HepG2 (cell line): ENCODE results near the gene RASSF7. TPM values are rescaled to one million over a fixed set of nuclear protein-coding genes. Genes with fewer than 3 reads are reported as not detected.

Experiments
- CBFB ChIP-seq: sonication (generic); formaldehyde crosslinking; IDR thresholded peaks from 2 replicates; pipeline ENCODE4 v1.4.0; 2020; ENCODE audit warnings: missing genetic modification reagents
- ELF3 ChIP-seq: IDR thresholded peaks from 2 replicates; pipeline ENCODE4 v1.6.1; 2016; ENCODE audit warnings: missing genetic modification reagents, missing compliant biosample characterization
- ETV5 ChIP-seq: IDR thresholded peaks from 2 replicates; pipeline ENCODE4 v1.6.1; 2018; ENCODE audit warnings: missing biosample characterization, missing genetic modification reagents, inconsistent platforms, borderline replicate concordance
- FOXA3 ChIP-seq: IDR thresholded peaks from 2 replicates; pipeline ENCODE4 v1.6.1; 2016; ENCODE audit warnings: missing genetic modification reagents, missing compliant biosample characterization
- KAT8 ChIP-seq: IDR thresholded peaks from 2 replicates; pipeline ENCODE4 v1.6.1; 2016; ENCODE audit warnings: missing genetic modification reagents, missing compliant biosample characterization
- MEIS1 ChIP-seq: sonication (generic); formaldehyde crosslinking; IDR thresholded peaks from 2 replicates; pipeline ENCODE4 v1.9.0; 2021; ENCODE audit warnings: mild to moderate bottlenecking, missing genetic modification reagents, moderate library complexity, borderline replicate concordance
- NPAS2 ChIP-seq: sonication (generic); formaldehyde crosslinking; IDR thresholded peaks from 2 replicates; pipeline ENCODE4 v1.8.0; 2022; ENCODE audit warnings: mild to moderate bottlenecking, missing genetic modification reagents, borderline replicate concordance
- NR2F2 ChIP-seq: IDR thresholded peaks from 2 replicates; pipeline ENCODE4 v1.6.1; 2012; ENCODE audit warnings: low read depth, inconsistent platforms, borderline replicate concordance
- NR2F6 ChIP-seq, 2 experiments: IDR thresholded peaks; 2 replicates each; pipeline ENCODE4 v1.6.1; 2016; ENCODE audit warnings: antibody characterized with exemption in 1 of 2, mild to moderate bottlenecking in 1 of 2
- PCBP2 ChIP-seq: fragments of 200-400 bp; formaldehyde crosslinking; optimal IDR thresholded peaks from 2 replicates; pipeline ENCODE3; 2018; ENCODE audit warnings: low read length, low read depth; ENCODE audit not compliant: poor library complexity, severe bottlenecking
- RFX1 ChIP-seq: fragments of 450-650 bp; IDR thresholded peaks from 2 replicates; pipeline ENCODE4 v1.6.1; 2017
- RFXANK ChIP-seq: IDR thresholded peaks from 2 replicates; pipeline ENCODE4 v1.6.1; 2016
- SAP130 ChIP-seq: IDR thresholded peaks from 2 replicates; pipeline ENCODE4 v1.6.1; 2016; ENCODE audit warnings: low read depth
- SIN3A ChIP-seq: IDR thresholded peaks from 2 replicates; pipeline ENCODE4 v1.6.1; 2011; ENCODE audit warnings: low read depth, mild to moderate bottlenecking, control low read depth, low read length, borderline replicate concordance
- SMAD1 ChIP-seq: sonication (generic); formaldehyde crosslinking; IDR thresholded peaks from 2 replicates; pipeline ENCODE4 v1.4.0; 2020; ENCODE audit warnings: missing genetic modification reagents, low read depth, mild to moderate bottlenecking, borderline replicate concordance
- SSRP1 ChIP-seq: IDR thresholded peaks from 2 replicates; pipeline ENCODE4 v1.6.1; 2016; ENCODE audit warnings: control low read depth
- ZFP36 ChIP-seq: fragments of 150-350 bp; IDR thresholded peaks from 2 replicates; pipeline ENCODE4 v1.6.1; 2018; ENCODE audit warnings: borderline replicate concordance, low read length, low read depth; ENCODE audit not compliant: partially characterized antibody
- ZNF337 ChIP-seq: sonication (generic); formaldehyde crosslinking; IDR thresholded peaks from 2 replicates; pipeline ENCODE4 v1.5.1; 2020; ENCODE audit warnings: missing genetic modification reagents, low read depth, mild to moderate bottlenecking, borderline replicate concordance
- ZNF354B ChIP-seq: sonication (generic); formaldehyde crosslinking; IDR thresholded peaks from 2 replicates; pipeline ENCODE4 v1.8.0; 2022; ENCODE audit warnings: mild to moderate bottlenecking, missing genetic modification reagents
- polyA plus RNA-seq, 8 experiments: library from polyadenylated mRNA; depleted of rRNA in 3 of 8; stranded (reverse) in 7 of 8; unstranded in 1 of 8; fragments of >200 nt; fragmentation: Illumina TruSeq in 4 of 8; extraction: Trizol in 4 of 8; gene quantifications; 2 replicates each; pipeline versions ENCODE4 v1.2.1 to v1.2.3, GENCODE V29; 2011 to 2016; ENCODE audit warnings: low read depth in 4 of 8, missing spikeins in 1 of 8, mixed read lengths in 1 of 8; ENCODE audit not compliant: insufficient read depth in 1 of 8
- total RNA-seq, 5 experiments: library from RNA; depleted of rRNA; stranded (reverse); fragments of >200 nt; fragmentation: Illumina TruSeq; extraction: Trizol; gene quantifications; 2 replicates each; pipeline ENCODE4 v1.2.3, GENCODE V29; 2016; ENCODE audit warnings: low read depth in 1 of 5
- TF ChIP-seq, protein P1 (sequence below): IDR thresholded peaks from 2 replicates; pipeline ENCODE4 v1.6.1; 2016; ENCODE audit warnings: missing compliant biosample characterization, missing genetic modification reagents, borderline replicate concordance
- TF ChIP-seq, protein P2 (sequence below): sonication (generic); formaldehyde crosslinking; IDR thresholded peaks from 2 replicates; pipeline ENCODE4 v1.5.1; 2020; ENCODE audit warnings: missing genetic modification reagents, mild to moderate bottlenecking, borderline replicate concordance
- TF ChIP-seq, protein P3 (sequence below): sonication (generic); formaldehyde crosslinking; IDR thresholded peaks from 2 replicates; pipeline ENCODE4 v1.4.0; 2020; ENCODE audit warnings: missing genetic modification reagents
- TF ChIP-seq, protein P4 (sequence below): sonication (generic); formaldehyde crosslinking; conservative IDR thresholded peaks from 2 replicates; pipeline ENCODE4 v1.4.0; 2020; ENCODE audit warnings: missing genetic modification reagents
- TF ChIP-seq, protein P5 (sequence below): sonication (generic); formaldehyde crosslinking; IDR thresholded peaks from 2 replicates; pipeline ENCODE4 v1.5.0; 2020; ENCODE audit warnings: missing genetic modification reagents

RASSF7 gene
- total and polyA plus RNA-seq, 2 of the 13 experiments (the other 11 are each of a cell fraction or from before 2014, with no cell fraction given) = 20.2 to 28.6 TPM

DNA sequence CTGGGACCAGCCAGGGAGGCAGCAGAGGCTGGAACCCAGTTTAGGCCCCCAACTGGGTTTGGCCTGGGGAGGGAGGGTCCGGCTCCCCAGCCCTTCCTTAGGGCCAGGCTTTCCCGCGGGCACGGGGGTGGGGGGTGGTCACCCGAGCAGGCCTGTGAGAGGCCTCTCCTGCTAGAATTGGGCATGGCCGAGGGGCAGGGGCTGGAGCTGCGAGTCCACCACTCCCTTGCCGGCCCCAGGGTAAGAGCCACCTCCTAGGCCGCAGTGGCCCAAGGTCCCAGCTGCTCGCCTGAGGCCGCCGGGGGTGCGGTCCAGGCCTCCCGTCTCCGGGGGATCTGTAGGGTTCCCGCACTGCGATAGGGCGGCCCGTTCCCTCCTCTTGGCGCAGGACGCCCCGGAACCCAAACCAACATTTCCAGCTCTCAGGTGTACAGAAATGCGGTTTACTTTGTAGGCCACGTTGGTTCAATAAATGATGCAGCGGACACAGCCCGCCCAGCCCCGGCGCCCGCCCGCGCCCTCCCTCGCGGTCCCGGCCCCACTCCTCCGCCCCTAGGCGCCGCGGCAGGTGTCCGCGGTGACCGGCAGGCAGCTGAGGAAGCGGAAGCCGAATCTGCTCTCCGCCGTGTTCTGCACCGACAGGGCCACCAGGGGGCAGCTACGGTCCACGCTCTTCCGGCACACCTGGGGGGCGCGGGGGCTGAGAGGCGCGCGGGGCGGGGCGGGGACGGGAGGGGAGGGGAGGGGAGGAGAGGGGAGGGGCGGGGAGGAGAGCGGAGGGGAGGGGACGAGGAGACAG lies 6.1 kb upstream of the RASSF7 start (continued):
- TF ChIP-seq, protein P1, sequence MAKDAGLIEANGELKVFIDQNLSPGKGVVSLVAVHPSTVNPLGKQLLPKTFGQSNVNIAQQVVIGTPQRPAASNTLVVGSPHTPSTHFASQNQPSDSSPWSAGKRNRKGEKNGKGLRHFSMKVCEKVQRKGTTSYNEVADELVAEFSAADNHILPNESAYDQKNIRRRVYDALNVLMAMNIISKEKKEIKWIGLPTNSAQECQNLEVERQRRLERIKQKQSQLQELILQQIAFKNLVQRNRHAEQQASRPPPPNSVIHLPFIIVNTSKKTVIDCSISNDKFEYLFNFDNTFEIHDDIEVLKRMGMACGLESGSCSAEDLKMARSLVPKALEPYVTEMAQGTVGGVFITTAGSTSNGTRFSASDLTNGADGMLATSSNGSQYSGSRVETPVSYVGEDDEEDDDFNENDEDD (CRISPR knock-in tag) = no peak
- TF ChIP-seq RFXANK (CRISPR knock-in tag) (no peak), CBFB (CRISPR knock-in tag) (0 out of 2 replicates have a peak, but pooled peaks have one; percentile 47), ELF3 (peak; percentile 64; the same call in 1 of the 2 replicates), ETV5 (CRISPR knock-in tag) (peak; percentile 77), SIN3A (no peak), NR2F6 (IDR thresholded peaks at IDR 0.05) (no peak), NR2F6 (CRISPR knock-in tag; IDR thresholded peaks at IDR 0.05) (0 out of 2 replicates have a peak, but pooled peaks have one; percentile 33), SSRP1 (CRISPR knock-in tag) (no peak), PCBP2 (no peak), FOXA3 (0 out of 2 replicates have a peak, but pooled peaks have one; percentile 12), KAT8 (no peak), ZNF337 (CRISPR knock-in tag) (no peak), SAP130 (CRISPR knock-in tag) (peak; percentile 61), ZNF354B (CRISPR knock-in tag) (no peak), SMAD1 (CRISPR knock-in tag) (no peak), NR2F2 (no peak), MEIS1 (CRISPR knock-in tag) (no peak), NPAS2 (CRISPR knock-in tag) (no peak), RFX1 (no peak), ZFP36 (no peak)
- TF ChIP-seq, protein P2, sequence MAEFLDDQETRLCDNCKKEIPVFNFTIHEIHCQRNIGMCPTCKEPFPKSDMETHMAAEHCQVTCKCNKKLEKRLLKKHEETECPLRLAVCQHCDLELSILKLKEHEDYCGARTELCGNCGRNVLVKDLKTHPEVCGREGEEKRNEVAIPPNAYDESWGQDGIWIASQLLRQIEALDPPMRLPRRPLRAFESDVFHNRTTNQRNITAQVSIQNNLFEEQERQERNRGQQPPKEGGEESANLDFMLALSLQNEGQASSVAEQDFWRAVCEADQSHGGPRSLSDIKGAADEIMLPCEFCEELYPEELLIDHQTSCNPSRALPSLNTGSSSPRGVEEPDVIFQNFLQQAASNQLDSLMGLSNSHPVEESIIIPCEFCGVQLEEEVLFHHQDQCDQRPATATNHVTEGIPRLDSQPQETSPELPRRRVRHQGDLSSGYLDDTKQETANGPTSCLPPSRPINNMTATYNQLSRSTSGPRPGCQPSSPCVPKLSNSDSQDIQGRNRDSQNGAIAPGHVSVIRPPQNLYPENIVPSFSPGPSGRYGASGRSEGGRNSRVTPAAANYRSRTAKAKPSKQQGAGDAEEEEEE (CRISPR knock-in tag) = no peak
- TF ChIP-seq, protein P3, sequence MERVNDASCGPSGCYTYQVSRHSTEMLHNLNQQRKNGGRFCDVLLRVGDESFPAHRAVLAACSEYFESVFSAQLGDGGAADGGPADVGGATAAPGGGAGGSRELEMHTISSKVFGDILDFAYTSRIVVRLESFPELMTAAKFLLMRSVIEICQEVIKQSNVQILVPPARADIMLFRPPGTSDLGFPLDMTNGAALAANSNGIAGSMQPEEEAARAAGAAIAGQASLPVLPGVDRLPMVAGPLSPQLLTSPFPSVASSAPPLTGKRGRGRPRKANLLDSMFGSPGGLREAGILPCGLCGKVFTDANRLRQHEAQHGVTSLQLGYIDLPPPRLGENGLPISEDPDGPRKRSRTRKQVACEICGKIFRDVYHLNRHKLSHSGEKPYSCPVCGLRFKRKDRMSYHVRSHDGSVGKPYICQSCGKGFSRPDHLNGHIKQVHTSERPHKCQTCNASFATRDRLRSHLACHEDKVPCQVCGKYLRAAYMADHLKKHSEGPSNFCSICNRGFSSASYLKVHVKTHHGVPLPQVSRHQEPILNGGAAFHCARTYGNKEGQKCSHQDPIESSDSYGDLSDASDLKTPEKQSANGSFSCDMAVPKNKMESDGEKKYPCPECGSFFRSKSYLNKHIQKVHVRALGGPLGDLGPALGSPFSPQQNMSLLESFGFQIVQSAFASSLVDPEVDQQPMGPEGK (CRISPR knock-in tag) = peak; percentile 99
- TF ChIP-seq, protein P4, sequence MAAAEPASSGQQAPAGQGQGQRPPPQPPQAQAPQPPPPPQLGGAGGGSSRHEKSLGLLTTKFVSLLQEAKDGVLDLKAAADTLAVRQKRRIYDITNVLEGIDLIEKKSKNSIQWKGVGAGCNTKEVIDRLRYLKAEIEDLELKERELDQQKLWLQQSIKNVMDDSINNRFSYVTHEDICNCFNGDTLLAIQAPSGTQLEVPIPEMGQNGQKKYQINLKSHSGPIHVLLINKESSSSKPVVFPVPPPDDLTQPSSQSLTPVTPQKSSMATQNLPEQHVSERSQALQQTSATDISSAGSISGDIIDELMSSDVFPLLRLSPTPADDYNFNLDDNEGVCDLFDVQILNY = no peak
- TF ChIP-seq, protein P5, sequence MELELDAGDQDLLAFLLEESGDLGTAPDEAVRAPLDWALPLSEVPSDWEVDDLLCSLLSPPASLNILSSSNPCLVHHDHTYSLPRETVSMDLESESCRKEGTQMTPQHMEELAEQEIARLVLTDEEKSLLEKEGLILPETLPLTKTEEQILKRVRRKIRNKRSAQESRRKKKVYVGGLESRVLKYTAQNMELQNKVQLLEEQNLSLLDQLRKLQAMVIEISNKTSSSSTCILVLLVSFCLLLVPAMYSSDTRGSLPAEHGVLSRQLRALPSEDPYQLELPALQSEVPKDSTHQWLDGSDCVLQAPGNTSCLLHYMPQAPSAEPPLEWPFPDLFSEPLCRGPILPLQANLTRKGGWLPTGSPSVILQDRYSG (CRISPR knock-in tag) = no peak
